D721Med (cell line): ENCODE measurements around the gene CTCF.
"Not testable (repeated sequence)": the region's sequence is repeated elsewhere in the genome, so short reads cannot be mapped to it uniquely, and the experiment has no call there.

ENCODE experiments used
- DNase-seq: peaks from one replicate; pipeline ENCODE4 v3.0.0; 2011; ENCODE audit warnings: low spot score; ENCODE audit not compliant: insufficient read length
- FAIRE-seq: peaks from 2 replicates; lab custom pipeline; 2011; peaks lifted over from hg19 to GRCh38; lab: Jason Lieb, UNC
- TF ChIP-seq, protein P1 (sequence below): IDR thresholded peaks from 2 replicates; pipeline ENCODE4 v1.5.1; 2012; ENCODE audit warnings: mild to moderate bottlenecking, control low read depth; ENCODE audit not compliant: insufficient read depth; ENCODE audit errors: missing control alignments

Gene CTCF

DNA sequence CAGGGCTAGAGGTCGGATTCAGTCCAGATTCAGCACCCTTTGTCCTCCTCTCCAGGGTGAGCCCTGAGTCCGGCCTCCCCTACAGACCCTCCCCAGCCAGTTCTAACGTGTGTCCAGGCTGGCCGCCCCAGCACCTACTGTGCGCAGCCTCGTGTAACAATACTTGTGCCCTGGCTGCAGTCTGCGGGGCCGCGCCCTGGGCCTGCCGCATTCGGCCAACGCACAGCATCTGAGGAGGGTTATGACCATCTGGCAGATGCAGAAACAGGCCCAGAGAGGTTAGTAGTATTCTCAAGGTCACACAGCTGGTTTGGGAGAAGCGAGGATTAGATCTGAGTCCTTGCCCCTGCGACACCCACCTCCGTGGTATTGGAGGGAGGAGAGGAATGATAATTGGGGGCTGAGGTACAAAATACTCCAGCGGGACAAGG, 32.7 kb upstream of the CTCF start:
- DNase-seq, result no peak
- no peak for FAIRE-seq
- TF ChIP-seq, protein P1, sequence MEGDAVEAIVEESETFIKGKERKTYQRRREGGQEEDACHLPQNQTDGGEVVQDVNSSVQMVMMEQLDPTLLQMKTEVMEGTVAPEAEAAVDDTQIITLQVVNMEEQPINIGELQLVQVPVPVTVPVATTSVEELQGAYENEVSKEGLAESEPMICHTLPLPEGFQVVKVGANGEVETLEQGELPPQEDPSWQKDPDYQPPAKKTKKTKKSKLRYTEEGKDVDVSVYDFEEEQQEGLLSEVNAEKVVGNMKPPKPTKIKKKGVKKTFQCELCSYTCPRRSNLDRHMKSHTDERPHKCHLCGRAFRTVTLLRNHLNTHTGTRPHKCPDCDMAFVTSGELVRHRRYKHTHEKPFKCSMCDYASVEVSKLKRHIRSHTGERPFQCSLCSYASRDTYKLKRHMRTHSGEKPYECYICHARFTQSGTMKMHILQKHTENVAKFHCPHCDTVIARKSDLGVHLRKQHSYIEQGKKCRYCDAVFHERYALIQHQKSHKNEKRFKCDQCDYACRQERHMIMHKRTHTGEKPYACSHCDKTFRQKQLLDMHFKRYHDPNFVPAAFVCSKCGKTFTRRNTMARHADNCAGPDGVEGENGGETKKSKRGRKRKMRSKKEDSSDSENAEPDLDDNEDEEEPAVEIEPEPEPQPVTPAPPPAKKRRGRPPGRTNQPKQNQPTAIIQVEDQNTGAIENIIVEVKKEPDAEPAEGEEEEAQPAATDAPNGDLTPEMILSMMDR, result no peak

DNA sequence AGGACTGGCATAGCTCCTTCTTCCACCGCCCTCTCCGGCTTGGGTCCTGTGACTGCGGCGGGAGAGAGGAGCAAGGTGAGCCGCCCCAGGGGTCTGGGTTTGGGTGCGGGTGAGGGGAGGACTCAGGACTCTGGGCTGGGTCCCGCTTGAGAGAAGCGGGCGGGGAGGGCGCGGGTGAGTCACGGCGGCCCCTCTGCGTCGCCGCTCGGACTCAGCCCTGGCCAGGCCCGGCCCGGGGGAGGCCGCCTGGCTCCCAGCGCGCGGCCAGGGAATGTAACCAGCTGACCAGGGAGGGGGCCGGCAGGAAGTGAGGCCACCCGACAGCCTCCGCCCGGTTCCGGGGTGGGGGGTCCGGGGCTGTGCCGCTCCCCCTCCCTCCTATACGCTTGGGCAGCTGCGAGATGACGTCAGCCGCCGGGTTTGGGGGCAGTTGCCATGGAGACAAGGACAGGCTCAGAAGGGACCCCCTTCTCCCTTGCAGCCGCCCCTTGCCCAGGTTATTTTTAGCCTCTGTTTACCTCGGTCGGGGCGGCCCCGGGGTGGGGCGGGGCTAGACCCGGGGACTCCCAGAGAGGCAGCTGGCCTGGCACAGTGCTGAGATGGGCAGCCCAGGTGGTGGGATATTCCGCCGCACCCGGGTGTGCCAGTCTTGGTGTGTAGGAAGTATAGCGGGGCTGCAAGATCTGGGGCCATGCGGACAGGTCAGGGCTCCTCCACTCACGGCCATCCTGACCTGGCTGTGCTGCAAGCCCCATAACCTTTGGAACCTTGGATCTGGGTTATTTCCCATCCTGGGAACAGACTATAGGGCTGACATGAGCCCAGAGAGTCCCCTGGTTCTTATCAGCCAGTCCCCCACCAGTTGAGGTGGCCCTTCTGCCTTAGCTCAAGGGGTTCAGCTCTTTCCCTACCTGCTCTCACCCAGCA, 32.0 kb upstream of the CTCF start:
- DNase-seq, result no peak

DNA sequence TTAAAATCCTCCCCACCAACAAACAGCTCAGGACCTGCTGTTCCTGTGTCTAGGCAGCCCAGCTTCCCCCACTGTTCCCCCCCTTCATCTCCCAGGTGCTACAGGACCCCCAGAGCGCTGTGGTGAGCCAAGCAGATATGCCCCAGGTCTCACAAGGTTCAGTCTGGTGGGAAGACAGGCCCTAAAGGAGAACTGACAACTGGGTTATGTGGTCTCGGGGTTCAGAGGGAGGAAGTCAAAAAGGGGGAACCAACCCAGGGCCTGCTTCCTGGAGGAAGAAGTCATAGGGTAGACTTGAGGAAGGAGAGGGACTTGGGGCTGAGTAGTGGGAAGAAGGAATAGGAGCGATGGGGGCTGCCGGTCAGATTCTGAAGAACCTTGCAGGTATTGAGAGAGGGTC, 31.1 kb upstream of the CTCF start:
- DNase-seq (no peak), FAIRE-seq (no peak)
- TF ChIP-seq, protein P1, result no peak

More for the DNA sequence above, 32.0 kb upstream of the CTCF start:
- TF ChIP-seq, protein P1, result no peak
- FAIRE-seq, result no peak

DNA sequence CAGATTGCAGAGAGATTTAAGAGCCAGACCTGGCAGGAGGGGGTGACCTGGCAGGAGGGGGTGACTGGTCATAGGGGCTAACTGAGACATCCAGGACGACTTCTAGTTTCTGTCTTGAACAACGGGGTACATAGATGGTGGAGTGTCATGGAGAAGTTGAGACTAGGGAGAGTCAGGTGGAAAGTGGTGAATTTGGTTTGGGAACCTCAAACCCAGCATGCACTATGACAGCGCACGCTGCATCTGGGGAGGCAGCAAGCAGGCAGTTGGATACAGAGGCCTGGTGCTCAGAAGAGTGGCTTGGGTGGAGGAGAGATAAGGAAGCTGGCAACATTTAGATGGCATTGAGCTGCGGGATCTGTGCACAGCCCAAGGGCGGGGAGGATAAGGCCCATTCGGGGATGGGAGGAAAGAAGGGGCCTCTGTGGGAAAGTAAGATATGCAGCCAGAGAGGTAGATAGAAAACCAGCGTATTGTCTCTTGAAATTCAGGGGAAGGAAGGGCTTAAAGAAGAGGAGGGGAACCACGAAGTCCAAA, 29.2 kb upstream of the CTCF start:
- DNase-seq (no peak), FAIRE-seq (no peak)
- TF ChIP-seq, protein P1, result no peak

DNA sequence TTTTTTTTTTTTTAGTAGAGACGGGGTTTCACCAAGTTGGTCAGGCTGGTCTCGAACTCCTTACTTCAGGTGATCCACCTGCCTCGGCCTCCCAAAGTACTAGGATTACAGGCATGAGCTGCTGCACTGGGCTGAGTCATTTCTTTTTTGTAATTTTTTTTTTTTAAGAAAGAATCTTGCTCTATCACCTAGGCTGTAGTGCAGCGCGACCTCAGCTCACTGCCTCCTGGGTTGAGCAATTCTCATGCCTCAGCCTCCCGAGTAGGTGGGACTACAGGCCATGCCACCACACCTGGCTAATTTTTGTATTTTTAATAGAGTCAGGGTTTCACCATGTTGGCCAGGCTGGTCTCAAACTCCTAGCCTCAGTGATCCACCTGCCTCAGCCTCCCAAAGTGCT, 28.3 kb upstream of the CTCF start:
- not testable (repeated sequence) for FAIRE-seq, DNase-seq

DNA sequence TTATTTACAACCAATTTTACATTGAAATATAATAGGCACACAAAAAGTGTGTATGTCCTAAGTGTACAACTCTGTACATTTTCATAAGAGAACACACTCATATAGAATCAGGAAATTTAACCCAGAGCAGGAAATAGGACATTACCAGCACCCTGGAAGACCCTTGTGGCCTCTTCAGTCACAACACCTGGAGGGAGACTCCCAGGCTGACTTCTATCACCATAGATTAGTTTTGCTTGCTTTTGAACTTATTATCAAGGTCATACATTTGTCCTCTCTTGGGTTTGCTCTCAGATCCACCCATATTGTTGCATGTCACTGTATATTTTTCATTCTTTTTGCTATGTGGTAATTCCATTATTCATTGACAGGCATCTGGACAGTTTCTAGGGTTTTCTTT, 27.9 kb upstream of the CTCF start:
- FAIRE-seq, result no peak
- TF ChIP-seq, protein P1, result no peak
- no peak for DNase-seq

DNA sequence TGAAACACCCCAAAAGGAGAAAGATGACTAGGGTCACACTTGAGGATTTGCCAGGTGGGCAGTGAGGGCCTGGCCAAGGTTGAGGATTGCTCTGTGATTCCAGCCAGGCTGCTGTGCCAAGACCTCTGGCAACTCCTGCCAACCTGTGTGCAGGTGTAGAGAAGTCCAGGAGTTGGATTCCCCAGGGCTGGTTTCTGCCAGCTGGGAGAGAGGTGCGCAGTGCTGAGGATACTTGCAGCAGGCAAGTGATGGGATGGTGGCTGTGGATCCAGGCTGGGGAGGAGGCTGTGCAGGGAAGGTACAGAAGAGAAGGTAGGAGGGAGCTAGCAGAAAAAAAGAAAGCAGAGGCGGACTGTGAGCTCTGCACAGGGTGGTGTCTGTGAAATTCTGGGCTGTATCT, 27.1 kb upstream of the CTCF start:
- DNase-seq (no peak), FAIRE-seq (no peak)
- TF ChIP-seq, protein P1, result no peak
